NCI-H1436 treated with DMSO at 0.1 percent for 48 hours (cell line): ENCODE measurements around the gene GRAMD1B.
"Not testable (repeated sequence)": the region's sequence is repeated elsewhere in the genome, so short reads cannot be mapped to it uniquely, and the experiment has no call there.

Source experiments
- DNase-seq: peaks from one replicate; lab custom pipeline; 2025; lab: John Stamatoyannopoulos, UW

Gene GRAMD1B

GRCh38 chr11:123443851-123444623 lies 14.0 kb downstream of the GRAMD1B start:
- DNase-seq, result no peak

GRCh38 chr11:123448823-123449222 lies 18.8 kb downstream of the GRAMD1B start:
- no peak for DNase-seq

GRCh38 chr11:123449436-123449835 lies 19.4 kb downstream of the GRAMD1B start:
- no peak for DNase-seq

GRCh38 chr11:123450623-123451022 lies 20.6 kb downstream of the GRAMD1B start:
- DNase-seq, result no peak

- DNase-seq, result no peak
These were observed 21.2 kb downstream of the GRAMD1B start for GRCh38 chr11:123451183-123451781.

GRCh38 chr11:123452794-123453193 lies 22.7 kb downstream of the GRAMD1B start:
- no peak for DNase-seq

- no peak for DNase-seq
These were observed 24.1 kb downstream of the GRAMD1B start for GRCh38 chr11:123454060-123454651.

GRCh38 chr11:123454796-123455195 lies 24.7 kb downstream of the GRAMD1B start:
- no peak for DNase-seq

GRCh38 chr11:123456448-123456847 lies 26.4 kb downstream of the GRAMD1B start:
- DNase-seq, result not testable (repeated sequence)

- DNase-seq, result no peak
These were observed 27.2 kb downstream of the GRAMD1B start for GRCh38 chr11:123457187-123457770.

GRCh38 chr11:123458501-123458900 lies 28.4 kb downstream of the GRAMD1B start:
- no peak for DNase-seq

GRCh38 chr11:123460012-123460700 lies 30.1 kb downstream of the GRAMD1B start:
- DNase-seq, result no peak

- no peak for DNase-seq
These were observed 31.1 kb downstream of the GRAMD1B start for GRCh38 chr11:123461164-123461563.

- not testable (repeated sequence) for DNase-seq
These were observed 35.6 kb downstream of the GRAMD1B start for GRCh38 chr11:123465667-123466066.

GRCh38 chr11:123466172-123466571 lies 36.1 kb downstream of the GRAMD1B start:
- DNase-seq, result not testable (repeated sequence)

- no peak for DNase-seq
These were observed 39.0 kb downstream of the GRAMD1B start for GRCh38 chr11:123469089-123469488.

- no peak for DNase-seq
These were observed 39.5 kb downstream of the GRAMD1B start for GRCh38 chr11:123469586-123469985.

GRCh38 chr11:123470842-123471241 lies 40.8 kb downstream of the GRAMD1B start:
- DNase-seq, result no peak

GRCh38 chr11:123472236-123472935 lies 42.3 kb downstream of the GRAMD1B start:
- DNase-seq, result no peak

- DNase-seq, result no peak
These were observed 44.0 kb downstream of the GRAMD1B start for GRCh38 chr11:123473941-123474677.

GRCh38 chr11:123474994-123475393 lies 44.9 kb downstream of the GRAMD1B start:
- DNase-seq, result no peak
